Astrocyte (in vitro differentiated cells and primary cell): ENCODE results near the gene ANKRD24.

Source experiments
- EZH2 ChIP-seq: IDR thresholded peaks from 2 replicates; pipeline ENCODE4 v1.6.1; 2012; ENCODE audit warnings: mild to moderate bottlenecking, low read length, inconsistent platforms; ENCODE audit not compliant: insufficient read depth
- TF ChIP-seq, protein P1 (sequence below): IDR thresholded peaks from 2 replicates; pipeline ENCODE4 v1.5.1; 2011; ENCODE audit warnings: low read depth, mild to moderate bottlenecking, inconsistent platforms, low read length, moderate library complexity; ENCODE audit not compliant: insufficient read depth

DNA sequence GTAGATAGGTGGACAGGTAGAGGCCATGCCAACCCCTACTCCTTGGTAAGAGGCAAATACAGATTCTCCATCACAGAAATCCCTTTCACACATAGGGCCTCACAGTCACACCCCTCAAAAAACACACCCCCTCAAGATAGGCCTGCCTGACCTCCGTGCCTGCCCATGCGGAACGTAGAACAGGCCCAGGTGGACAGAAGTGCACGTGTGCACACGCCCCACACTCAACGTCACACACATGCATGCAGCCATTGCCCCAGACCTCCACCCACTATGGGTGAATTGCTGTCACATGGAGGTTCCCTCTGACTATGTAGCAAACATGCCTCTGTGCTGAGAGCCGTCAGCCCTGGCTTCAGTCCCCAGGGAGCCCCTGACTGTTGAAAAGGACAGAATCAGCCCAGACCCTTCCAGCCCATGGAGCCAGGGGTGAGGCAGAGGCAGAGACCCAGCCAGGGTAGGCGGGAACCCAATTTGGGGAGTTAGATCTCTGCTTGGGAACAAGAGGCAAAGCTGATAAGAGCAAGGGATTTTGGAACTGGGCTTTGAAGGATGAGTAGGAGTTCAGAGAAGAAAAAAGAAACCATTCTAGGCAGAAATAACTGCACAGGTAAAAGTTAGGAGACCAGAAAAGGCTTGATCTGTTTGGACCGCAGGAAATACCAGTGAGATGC lies 3.1 kb downstream of the ANKRD24 start:
- TF ChIP-seq, protein P1, sequence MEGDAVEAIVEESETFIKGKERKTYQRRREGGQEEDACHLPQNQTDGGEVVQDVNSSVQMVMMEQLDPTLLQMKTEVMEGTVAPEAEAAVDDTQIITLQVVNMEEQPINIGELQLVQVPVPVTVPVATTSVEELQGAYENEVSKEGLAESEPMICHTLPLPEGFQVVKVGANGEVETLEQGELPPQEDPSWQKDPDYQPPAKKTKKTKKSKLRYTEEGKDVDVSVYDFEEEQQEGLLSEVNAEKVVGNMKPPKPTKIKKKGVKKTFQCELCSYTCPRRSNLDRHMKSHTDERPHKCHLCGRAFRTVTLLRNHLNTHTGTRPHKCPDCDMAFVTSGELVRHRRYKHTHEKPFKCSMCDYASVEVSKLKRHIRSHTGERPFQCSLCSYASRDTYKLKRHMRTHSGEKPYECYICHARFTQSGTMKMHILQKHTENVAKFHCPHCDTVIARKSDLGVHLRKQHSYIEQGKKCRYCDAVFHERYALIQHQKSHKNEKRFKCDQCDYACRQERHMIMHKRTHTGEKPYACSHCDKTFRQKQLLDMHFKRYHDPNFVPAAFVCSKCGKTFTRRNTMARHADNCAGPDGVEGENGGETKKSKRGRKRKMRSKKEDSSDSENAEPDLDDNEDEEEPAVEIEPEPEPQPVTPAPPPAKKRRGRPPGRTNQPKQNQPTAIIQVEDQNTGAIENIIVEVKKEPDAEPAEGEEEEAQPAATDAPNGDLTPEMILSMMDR: no peak
- TF ChIP-seq EZH2: no peak
